Measurements from ENCODE around the gene CDC45. TPM values are rescaled to one million over a fixed set of nuclear protein-coding genes. Genes with fewer than 3 reads are reported as not detected.

CDC45 gene
- total and polyA plus RNA-seq, 8 donors, result 0.28 to 1.3 (median 0.63) TPM; not detected in 2

DNA sequence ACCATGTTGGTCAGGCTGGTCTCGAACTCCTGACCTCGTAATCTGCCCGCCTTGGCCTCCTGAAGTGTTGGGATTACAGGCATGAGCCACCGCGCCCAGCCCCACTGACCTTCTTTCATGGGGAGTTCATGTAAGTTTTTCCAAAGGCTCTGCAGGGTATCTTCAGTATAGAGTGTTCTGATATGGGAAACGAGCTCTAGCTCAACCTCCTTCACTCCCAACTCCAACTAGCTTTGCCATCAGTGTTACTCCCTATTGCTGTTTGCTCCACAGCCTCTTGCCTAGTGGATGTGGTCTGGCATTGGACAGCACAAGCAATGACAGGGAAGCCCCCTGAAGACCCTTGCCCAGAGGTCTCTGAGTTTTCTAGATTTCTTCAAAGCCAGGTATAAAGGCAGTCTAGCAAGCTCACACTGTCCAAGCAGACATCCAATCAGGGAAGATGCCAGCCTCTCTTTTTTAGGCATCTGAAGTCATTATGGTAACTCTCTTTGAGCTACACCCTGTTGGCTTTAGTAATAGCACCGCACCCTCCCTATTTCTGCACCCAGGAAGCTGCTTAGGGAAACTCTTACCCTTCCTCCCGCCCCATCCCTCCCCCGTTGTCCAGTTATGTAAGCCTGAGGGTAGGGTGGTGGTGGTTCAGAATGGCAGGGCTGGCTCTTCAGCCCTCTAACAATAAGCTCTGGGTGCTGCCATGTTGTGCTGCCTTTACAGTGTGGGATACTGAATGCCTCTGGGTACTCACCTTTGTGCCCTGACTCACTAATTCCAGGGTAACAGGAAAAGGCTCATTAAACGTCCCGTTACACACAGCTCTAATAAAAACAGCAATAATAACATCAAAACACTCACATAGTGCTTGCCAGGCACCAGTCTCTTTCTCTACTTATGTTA, 85.9 kb downstream of the CDC45 start:
- H3K36me3 ChIP-seq, result no peaks in the 10 kb centered on the region
- no peaks in the 10 kb centered on the region for H3K4me1 ChIP-seq
- TF ChIP-seq, protein P1, sequence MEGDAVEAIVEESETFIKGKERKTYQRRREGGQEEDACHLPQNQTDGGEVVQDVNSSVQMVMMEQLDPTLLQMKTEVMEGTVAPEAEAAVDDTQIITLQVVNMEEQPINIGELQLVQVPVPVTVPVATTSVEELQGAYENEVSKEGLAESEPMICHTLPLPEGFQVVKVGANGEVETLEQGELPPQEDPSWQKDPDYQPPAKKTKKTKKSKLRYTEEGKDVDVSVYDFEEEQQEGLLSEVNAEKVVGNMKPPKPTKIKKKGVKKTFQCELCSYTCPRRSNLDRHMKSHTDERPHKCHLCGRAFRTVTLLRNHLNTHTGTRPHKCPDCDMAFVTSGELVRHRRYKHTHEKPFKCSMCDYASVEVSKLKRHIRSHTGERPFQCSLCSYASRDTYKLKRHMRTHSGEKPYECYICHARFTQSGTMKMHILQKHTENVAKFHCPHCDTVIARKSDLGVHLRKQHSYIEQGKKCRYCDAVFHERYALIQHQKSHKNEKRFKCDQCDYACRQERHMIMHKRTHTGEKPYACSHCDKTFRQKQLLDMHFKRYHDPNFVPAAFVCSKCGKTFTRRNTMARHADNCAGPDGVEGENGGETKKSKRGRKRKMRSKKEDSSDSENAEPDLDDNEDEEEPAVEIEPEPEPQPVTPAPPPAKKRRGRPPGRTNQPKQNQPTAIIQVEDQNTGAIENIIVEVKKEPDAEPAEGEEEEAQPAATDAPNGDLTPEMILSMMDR (IDR thresholded peaks at IDR 0.05), result no peak
- no peak overlapping the region for H3K4me3 ChIP-seq
- H3K27ac ChIP-seq, result no peak overlapping the region
- no peak for DNase-seq
- no peak for ATAC-seq
- intact Hi-C loops (cut with DNase I), result no loop called here
- FAIRE-seq, result no peak
- no peaks in the 10 kb centered on the region for H3K9me3 ChIP-seq
- no peaks in the 10 kb centered on the region for H3K27me3 ChIP-seq
- 72 to 76% methylated on average over 11 of the region's 11 CpGs for WGBS, 2 donors

DNA sequence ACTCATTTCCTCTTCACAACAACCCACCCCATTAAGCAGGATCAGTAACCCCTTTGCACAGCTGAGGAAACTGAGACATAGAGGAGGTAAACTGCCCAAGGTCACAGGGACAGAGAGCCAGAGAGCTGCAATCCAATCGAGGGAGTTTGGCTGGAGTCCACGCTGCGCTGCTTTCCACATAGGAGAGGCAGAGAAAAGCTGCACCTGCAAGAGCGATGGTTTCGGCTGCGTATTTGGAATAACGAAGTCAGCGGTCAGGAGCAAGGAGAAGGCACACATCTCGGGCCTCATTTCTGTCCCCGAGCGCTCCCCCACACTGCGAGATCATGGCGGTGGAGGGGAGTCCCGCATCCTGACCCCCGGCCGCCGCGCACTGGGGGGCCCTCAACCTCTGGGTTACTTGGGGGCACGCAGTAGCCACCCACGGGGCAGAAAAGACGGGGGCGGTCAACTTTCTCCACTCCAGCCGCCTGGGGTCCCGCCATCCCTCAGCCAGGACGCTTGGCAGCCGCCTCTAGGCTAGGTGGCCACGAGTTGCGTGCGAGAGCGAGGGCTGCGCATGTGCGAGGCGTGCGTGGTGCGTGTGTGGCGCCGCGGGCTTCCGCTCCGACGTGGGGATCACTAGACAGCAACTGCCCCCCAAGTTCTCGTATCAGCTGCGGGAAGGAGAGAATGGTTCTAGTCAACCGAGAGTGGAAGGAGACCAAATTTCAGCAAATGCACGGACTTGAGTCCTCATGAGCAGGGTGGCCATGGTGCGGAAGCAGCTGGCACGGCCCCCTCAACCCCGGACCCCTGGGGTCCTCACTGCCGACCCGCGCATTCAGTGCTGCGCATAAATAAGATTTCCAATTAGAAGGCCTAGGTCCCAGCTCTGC, 86.8 kb downstream of the CDC45 start:
- Histone ChIP-seq H3K27ac (no peak overlapping the region), H3K4me1 (no peaks in the 10 kb centered on the region), H3K27me3 (no peaks in the 10 kb centered on the region), H3K36me3 (no peaks in the 10 kb centered on the region), H3K9me3 (no peaks in the 10 kb centered on the region), H3K4me3 (no peak overlapping the region)
- FAIRE-seq (no peak), ATAC-seq (no peak), DNase-seq (no peak)
- WGBS, 2 donors, result 79 to 86% methylated on average over 52 of the region's 52 CpGs
- TF ChIP-seq, protein P1 (IDR thresholded peaks at IDR 0.05), result no peak
- intact Hi-C loops (cut with DNase I), result no loop called here

DNA sequence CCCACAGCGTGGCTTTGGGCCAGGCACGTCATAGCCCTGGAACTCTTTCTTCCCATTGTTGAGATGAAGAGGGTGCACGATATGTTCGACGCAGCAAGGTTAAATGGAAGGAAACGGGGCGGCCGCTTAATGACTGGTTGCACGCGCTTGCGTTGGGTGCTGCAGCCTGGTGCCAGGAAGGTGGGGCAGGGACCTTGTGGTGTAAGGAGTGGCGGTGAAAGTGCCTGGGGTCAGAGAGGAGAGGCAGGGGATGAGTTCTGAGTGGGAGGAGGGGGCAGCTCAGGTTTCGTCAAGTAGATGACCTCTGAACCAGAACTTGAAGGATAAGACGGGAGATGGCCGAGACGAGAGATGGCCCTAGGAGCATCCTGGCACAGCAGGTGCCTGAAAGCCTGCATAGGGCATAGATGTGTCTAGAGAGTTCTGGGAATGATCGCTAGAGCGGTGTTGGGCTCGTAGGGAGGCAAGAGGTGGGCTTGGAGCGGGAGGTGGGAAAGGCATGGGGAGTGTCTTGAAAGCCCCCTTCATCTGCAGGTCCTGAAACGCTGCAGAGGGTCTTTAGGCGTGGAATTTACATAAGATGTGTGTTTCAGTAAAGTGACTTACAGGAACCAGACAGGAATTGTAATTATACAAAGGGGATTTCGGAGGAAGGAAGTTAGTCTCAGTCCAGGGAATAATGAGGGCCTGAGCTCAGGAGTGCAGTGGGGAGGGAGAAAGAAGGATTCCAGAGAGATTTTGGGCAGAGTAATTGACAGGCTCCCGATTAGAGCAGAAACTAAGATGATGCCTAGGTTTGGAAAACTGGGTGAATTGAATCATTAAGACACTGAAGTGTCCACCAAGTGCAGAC, 87.7 kb downstream of the CDC45 start:
- Histone ChIP-seq H3K36me3 (no peaks in the 10 kb centered on the region), H3K9me3 (no peaks in the 10 kb centered on the region), H3K4me3 (no peak overlapping the region), H3K27ac (no peak overlapping the region), H3K27me3 (no peaks in the 10 kb centered on the region), H3K4me1 (no peaks in the 10 kb centered on the region)
- DNase-seq (no peak), FAIRE-seq (no peak), ATAC-seq (no peak)
- 72 to 76% methylated on average over 24 of the region's 24 CpGs for WGBS, 2 donors
- TF ChIP-seq, protein P1 (IDR thresholded peaks at IDR 0.05), result no peak
- intact Hi-C loops (cut with DNase I), result no loop called here

- no peak for ATAC-seq
Observed at GRCh38 chr22:19568337-19569275, 88.9 kb downstream of the CDC45 start.

More at GRCh38 chr22:19568337-19569275, 88.9 kb downstream of the CDC45 start:
- intact Hi-C loops (cut with DNase I), result no loop called here
- H3K9me3 ChIP-seq, result no peaks in the 10 kb centered on the region
- 63 to 66% methylated on average over 9 of the region's 9 CpGs for WGBS, 2 donors
- no peaks in the 10 kb centered on the region for H3K27me3 ChIP-seq
- no peaks in the 10 kb centered on the region for H3K36me3 ChIP-seq
- TF ChIP-seq, protein P1 (IDR thresholded peaks at IDR 0.05), result no peak
- H3K27ac ChIP-seq, result no peak overlapping the region
- FAIRE-seq (no peak), DNase-seq (no peak)
- H3K4me3 ChIP-seq, result no peak overlapping the region
- H3K4me1 ChIP-seq, result no peaks in the 10 kb centered on the region

Measured in pancreas (tissue), 10 donors.